ENCODE results near the gene CLEC16A.

- TF ChIP-seq POLR2A (IDR thresholded peaks at IDR 0.05): no peak
- no peak for TF ChIP-seq CTCF (IDR thresholded peaks at IDR 0.05 in 4 of 5, conservative IDR thresholded peaks at IDR 0.05 in 1 of 5)
Measured at GRCh38 chr16:10995565-10995964, 51.2 kb downstream of the CLEC16A start.
